Gastrocnemius medialis (tissue), 4 donors: ENCODE data around the gene CLDN7. TPM values are rescaled to one million over a fixed set of nuclear protein-coding genes. Genes with fewer than 3 reads are reported as not detected.

Experiments
- ATAC-seq, 2 donors: fragments of 150-250 bp; one replicate each; pipeline ENCODE4 v1.9.1; 2016
- DNase-seq, 2 donors: peaks; one replicate each; pipeline ENCODE4 v3.0.0-alpha.2; 2019
- H3K27ac ChIP-seq, 4 donors: fragments of 200-600 bp; sonication (generic); 1 replicate in 1 of 4; 2 replicates in 3 of 4; pipeline ENCODE4 v1.5.1; 2016 to 2018; ENCODE audit warnings: mild to moderate bottlenecking in 2 of 4, moderate library complexity in 1 of 4
- H3K27me3 ChIP-seq, 3 donors: fragments of 200-600 bp; sonication (generic) in 2 of 3; 1 replicate in 1 of 3; 2 replicates in 2 of 3; pipeline versions ENCODE4 v1.5.1 to v1.6.0; 2016 to 2019; ENCODE audit warnings: mild to moderate bottlenecking in 1 of 3, moderate library complexity in 1 of 3
- H3K36me3 ChIP-seq, 2 donors: fragments of 200-600 bp; sonication (generic) in 1 of 2; one replicate each; pipeline ENCODE4 v1.5.1; 2017 to 2018
- H3K4me1 ChIP-seq, 2 donors: fragments of 200-600 bp; sonication (generic) in 1 of 2; one replicate each; pipeline ENCODE4 v1.5.1; 2016 to 2017; ENCODE audit warnings: mild to moderate bottlenecking in 2 of 2
- H3K4me3 ChIP-seq, 4 donors: fragments of 200-600 bp; sonication (generic) in 3 of 4; 1 replicate in 1 of 4; 2 replicates in 3 of 4; pipeline ENCODE4 v1.5.1; 2016 to 2019; ENCODE audit warnings: mild to moderate bottlenecking in 2 of 4
- H3K9me3 ChIP-seq, 3 donors: fragments of 200-600 bp; sonication (generic) in 2 of 3; 1 replicate in 1 of 3; 2 replicates in 2 of 3; pipeline ENCODE4 v1.5.1; 2016 to 2019
- POLR2A ChIP-seq, 2 donors: fragments of 450-650 bp; IDR thresholded peaks; one replicate each; pipeline ENCODE4 v1.6.1; 2017; ENCODE audit warnings: antibody characterized with exemption in 2 of 2, mild to moderate bottlenecking in 2 of 2, moderate library complexity in 2 of 2
- in situ Hi-C, 4 donors: fragments of 200-750 bp; cut with MboI; loops; one replicate each; pipeline versions ENCODE4 v1.15.0 to v1.8.0; 2017; ENCODE audit warnings: low sequenced_read_pairs in 4 of 4
- intact Hi-C: fragments of 100-400 bp; cut with DNase I; formaldehyde crosslinking; loops from one replicate; pipeline ENCODE4 v1.15.1; 2023; ENCODE audit warnings: low total_unique reads
- total RNA-seq, 4 donors: library from RNA; depleted of rRNA; stranded (reverse); fragments of >200 nt; gene quantifications; one replicate each; pipeline versions ENCODE4 v1.1.0 to v1.2.3, GENCODE V29; 2016
- TF ChIP-seq, protein P1 (sequence below), 5 experiments: fragments of 450-650 bp in 3 of 5; fragments of 200-600 bp in 2 of 5; sonication (generic) in 2 of 5; IDR thresholded peaks in 4 of 5; conservative IDR thresholded peaks in 1 of 5; 1 replicate in 4 of 5; 2 replicates in 1 of 5; pipeline ENCODE4 v1.5.1; 2016 to 2019; ENCODE audit warnings: antibody characterized with exemption in 5 of 5, mild to moderate bottlenecking in 3 of 5, moderate library complexity in 3 of 5

The CLDN7 gene
- total RNA-seq, 4 donors from 2014 or later: 0.46 to 5.1 TPM; not detected in 2

DNA sequence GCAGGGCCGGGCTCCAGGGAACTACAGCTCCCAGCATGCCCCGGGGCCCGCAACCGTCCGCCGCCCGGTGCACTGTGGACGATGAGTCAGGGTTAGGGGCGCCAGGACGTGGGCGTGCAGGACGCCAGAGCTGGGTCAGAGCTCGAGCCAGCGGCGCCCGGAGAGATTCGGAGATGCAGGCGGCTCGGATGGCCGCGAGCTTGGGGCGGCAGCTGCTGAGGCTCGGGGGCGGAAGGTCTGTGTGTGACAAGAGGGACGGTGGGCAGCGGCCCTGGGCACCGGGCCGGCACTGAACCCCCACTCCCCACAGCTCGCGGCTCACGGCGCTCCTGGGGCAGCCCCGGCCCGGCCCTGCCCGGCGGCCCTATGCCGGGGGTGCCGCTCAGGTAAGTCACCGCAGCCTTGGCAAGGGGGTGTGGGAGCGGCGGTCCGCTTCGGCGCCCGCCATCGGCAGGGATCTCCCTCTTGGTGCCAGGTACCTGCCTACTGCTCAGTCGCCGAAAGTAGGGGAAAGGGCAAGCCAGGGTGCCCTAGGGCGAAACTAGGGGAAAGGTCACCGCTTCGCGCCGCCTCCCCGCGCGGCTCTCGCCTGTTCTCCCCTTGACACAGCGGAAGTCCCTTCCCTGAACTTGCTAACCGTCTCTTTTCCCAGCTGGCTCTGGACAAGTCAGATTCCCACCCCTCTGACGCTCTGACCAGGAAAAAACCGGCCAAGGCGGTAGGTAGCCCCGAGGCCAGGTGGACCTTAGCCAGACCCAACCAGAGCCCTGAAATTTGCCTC, 42.3 kb downstream of the CLDN7 start, which contains the start of the genes ACADVL and DLG4:
Gene ACADVL, plus strand, starts transcription at position 127 of the 781 bp plus-strand sequence. Its CDS starts 47 bp downstream, at position 174.
Gene DLG4, minus strand, starts transcription at position 25 of the 781 bp plus-strand sequence.
- in situ Hi-C loops (no loop called here), intact Hi-C loops (loop anchor here (1.0 to 10.0 kb wide), 3 partner anchors 15 to 615 kb away; partner anchors contain the start of genes DVL2 and KDM6B)
- no peaks in the 10 kb centered on the region for H3K27me3 ChIP-seq
- H3K4me1 ChIP-seq: peaks cover 57 to 70% of the 10 kb centered on the region in 2 donors
- ATAC-seq (peak; percentile 71 to 77), DNase-seq (peak; percentile 89 to 92)
- H3K36me3 ChIP-seq: peaks cover 0 to 43% of the 10 kb centered on the region in 2 donors
- no peaks in the 10 kb centered on the region for H3K9me3 ChIP-seq
- peak; percentile 94 to 95 for TF ChIP-seq POLR2A (IDR thresholded peaks at IDR 0.05)
- TF ChIP-seq, protein P1, sequence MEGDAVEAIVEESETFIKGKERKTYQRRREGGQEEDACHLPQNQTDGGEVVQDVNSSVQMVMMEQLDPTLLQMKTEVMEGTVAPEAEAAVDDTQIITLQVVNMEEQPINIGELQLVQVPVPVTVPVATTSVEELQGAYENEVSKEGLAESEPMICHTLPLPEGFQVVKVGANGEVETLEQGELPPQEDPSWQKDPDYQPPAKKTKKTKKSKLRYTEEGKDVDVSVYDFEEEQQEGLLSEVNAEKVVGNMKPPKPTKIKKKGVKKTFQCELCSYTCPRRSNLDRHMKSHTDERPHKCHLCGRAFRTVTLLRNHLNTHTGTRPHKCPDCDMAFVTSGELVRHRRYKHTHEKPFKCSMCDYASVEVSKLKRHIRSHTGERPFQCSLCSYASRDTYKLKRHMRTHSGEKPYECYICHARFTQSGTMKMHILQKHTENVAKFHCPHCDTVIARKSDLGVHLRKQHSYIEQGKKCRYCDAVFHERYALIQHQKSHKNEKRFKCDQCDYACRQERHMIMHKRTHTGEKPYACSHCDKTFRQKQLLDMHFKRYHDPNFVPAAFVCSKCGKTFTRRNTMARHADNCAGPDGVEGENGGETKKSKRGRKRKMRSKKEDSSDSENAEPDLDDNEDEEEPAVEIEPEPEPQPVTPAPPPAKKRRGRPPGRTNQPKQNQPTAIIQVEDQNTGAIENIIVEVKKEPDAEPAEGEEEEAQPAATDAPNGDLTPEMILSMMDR (IDR thresholded peaks at IDR 0.05 in 4 of 5, conservative IDR thresholded peaks at IDR 0.05 in 1 of 5): no peak
- H3K27ac ChIP-seq: peak within 1 kb of the TSS; percentile 91 to 99 (median 96)
- H3K4me3 ChIP-seq: peak within 1 kb of the TSS; percentile 75 to 90 (median 84)

DNA sequence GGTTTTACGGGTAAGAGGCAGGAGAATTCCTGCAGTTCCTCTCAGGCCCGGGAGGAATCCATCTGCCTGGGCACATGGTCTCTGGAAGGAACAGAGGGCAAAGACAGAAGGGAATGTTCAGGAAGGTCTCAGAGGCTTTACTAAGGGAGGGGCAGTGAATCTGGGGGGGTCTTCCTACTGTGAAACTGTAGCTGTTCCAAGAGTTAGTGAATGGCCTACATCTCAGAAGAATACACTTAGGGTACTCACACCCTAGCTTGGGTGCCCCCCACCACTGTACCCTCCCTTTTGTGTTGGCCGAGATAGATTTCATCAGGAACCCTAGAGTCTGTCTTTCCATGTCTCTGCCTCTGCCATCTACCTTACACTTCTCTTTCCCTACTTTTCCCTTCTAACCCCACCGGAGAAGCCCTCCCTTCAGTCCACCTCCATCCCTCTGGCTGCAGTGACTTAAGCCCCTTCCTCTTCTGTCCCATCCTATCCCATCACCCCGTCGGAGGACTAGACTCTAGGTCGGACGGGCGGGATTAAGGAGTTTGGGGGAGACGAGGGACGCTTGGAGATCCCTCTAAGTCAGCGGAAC, 43.0 kb downstream of the CLDN7 start:
- Histone ChIP-seq H3K36me3 (peaks cover 0 to 38% of the 10 kb centered on the region in 2 donors), H3K27me3 (no peaks in the 10 kb centered on the region), H3K4me1 (peaks cover 61 to 70% of the 10 kb centered on the region in 2 donors), H3K4me3 (peak overlapping the region; percentile 75 to 90 (median 84)), H3K9me3 (no peaks in the 10 kb centered on the region), H3K27ac (peak overlapping the region; percentile 91 to 99 (median 96))
- DNase-seq (no peak), ATAC-seq (peak; percentile 2 to 4)
- no peak for TF ChIP-seq POLR2A (IDR thresholded peaks at IDR 0.05)
- TF ChIP-seq, protein P1 (IDR thresholded peaks at IDR 0.05 in 4 of 5, conservative IDR thresholded peaks at IDR 0.05 in 1 of 5): no peak
- in situ Hi-C loops (no loop called here), intact Hi-C loops (loop anchor here (1.0 to 10.0 kb wide), 2 partner anchors 77 to 615 kb away; partner anchors contain the start of gene KDM6B)

DNA sequence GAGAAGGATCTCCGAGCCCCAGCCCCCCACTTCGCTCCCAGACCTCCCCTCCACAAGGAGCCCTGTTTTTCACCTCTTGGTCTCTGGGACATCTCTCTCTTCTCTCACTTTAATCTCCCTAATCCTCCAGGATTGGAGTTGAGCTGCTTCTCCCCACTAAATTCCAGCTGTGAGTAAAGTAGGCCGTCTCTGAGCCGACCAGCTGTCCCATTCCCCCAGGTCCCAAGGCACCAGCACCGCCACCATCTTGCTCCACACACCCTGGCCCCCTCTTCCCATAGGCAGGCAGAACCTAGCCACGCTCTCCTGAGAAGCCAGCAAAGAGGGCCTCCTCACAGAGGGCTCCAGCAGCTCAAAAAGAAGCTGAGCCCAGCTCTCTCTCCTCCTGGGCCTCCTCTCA, 43.5 kb downstream of the CLDN7 start:
- H3K4me3 ChIP-seq: peak overlapping the region in 1 of 4 donors; percentile 80
- H3K4me1 ChIP-seq: peaks cover 64 to 68% of the 10 kb centered on the region in 2 donors
- no peaks in the 10 kb centered on the region for H3K9me3 ChIP-seq
- in situ Hi-C loops: no loop called here
- no peak for DNase-seq
- peaks cover 0 to 32% of the 10 kb centered on the region in 2 donors for H3K36me3 ChIP-seq
- H3K27me3 ChIP-seq: no peaks in the 10 kb centered on the region
- peak overlapping the region; percentile 91 to 99 (median 96) for H3K27ac ChIP-seq
- no peak for ATAC-seq
- intact Hi-C loops: loop anchor here (1.0 to 10.0 kb wide), 2 partner anchors 78 to 616 kb away; partner anchors contain the start of gene KDM6B
- no peak for TF ChIP-seq POLR2A (IDR thresholded peaks at IDR 0.05)
- TF ChIP-seq, protein P1 (IDR thresholded peaks at IDR 0.05 in 4 of 5, conservative IDR thresholded peaks at IDR 0.05 in 1 of 5): no peak

DNA sequence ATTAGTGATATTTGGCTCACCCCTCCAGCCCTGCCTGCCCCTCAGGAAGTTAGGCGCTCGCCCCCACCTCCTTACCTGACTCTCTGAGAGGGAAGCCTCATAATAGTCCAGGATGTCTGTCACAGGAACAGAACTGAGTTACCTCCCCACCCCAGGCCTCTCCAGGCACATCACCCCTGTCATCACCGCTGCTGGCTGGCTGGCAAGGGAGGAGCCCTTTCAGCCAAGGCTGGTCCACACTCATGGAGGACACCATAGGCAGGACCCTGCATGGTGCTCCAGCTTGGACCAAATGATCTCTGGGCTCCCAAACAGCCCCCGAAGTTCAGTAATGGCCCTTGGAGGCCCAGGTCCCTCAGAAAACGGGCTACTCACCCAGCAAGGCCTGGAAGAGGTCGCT, 44.1 kb downstream of the CLDN7 start:
- H3K9me3 ChIP-seq: no peaks in the 10 kb centered on the region
- H3K4me3 ChIP-seq: peak overlapping the region in 2 of 4 donors; percentile 45 to 51
- H3K27ac ChIP-seq: peak overlapping the region; percentile 56 to 99 (median 72)
- TF ChIP-seq, protein P1 (IDR thresholded peaks at IDR 0.05 in 4 of 5, conservative IDR thresholded peaks at IDR 0.05 in 1 of 5): no peak
- TF ChIP-seq POLR2A (IDR thresholded peaks at IDR 0.05): no peak
- ATAC-seq (no peak), DNase-seq (no peak)
- intact Hi-C loops (loop anchor here (10.0 kb wide), 1 partner anchor 617 kb away; the partner anchor contains the start of gene KDM6B), in situ Hi-C loops (no loop called here)
- H3K36me3 ChIP-seq: peaks cover 0 to 26% of the 10 kb centered on the region in 2 donors
- peaks cover 0 to under 1% (median 0%) of the 10 kb centered on the region in 3 donors for H3K27me3 ChIP-seq
- H3K4me1 ChIP-seq: peaks cover 61 to 62% of the 10 kb centered on the region in 2 donors
